Measurements from ENCODE around the gene LPP.

LPP gene

GRCh38 chr3:188861842-188862744, 708.1 kb downstream of the LPP start:
- no peak overlapping the region for H3K27ac ChIP-seq (ENCODE audit: low read depth, low read length, poor library complexity, severe bottlenecking)
- H3K4me1 ChIP-seq (ENCODE audit: insufficient read depth, low read length, severe bottlenecking) = no peaks in the 10 kb centered on the region
- H3K9me2 ChIP-seq (ENCODE audit: low read depth, low read length) = no peaks in the 10 kb centered on the region
- no peaks in the 10 kb centered on the region for H3F3A ChIP-seq (ENCODE audit: insufficient read depth, low read length)
- no peaks in the 10 kb centered on the region for H3K36me3 ChIP-seq (ENCODE audit: insufficient read depth, low read length)
- no peak for TF ChIP-seq CTCF (IDR thresholded peaks at IDR 0.05; ENCODE audit: low read length)
- TF ChIP-seq EZH2 (IDR thresholded peaks at IDR 0.05; ENCODE audit: borderline replicate concordance, low read length) = no peak
- H3K27me3 ChIP-seq (ENCODE audit: insufficient read depth, low read length) = no peaks in the 10 kb centered on the region
- no peak overlapping the region for H2AFZ ChIP-seq (ENCODE audit: low read length)
- no peak overlapping the region for H3K4me2 ChIP-seq (ENCODE audit: low read length)
- H3K9ac ChIP-seq (ENCODE audit: low read length) = no peak overlapping the region
- no peaks in the 10 kb centered on the region for H4K20me1 ChIP-seq (ENCODE audit: insufficient read depth, low read length)
- H3K79me2 ChIP-seq (ENCODE audit: insufficient read depth, low read length) = no peaks in the 10 kb centered on the region
- no peaks in the 10 kb centered on the region for H3K9me3 ChIP-seq (ENCODE audit: low read length)
- no peak overlapping the region for H3K4me3 ChIP-seq (ENCODE audit: low read depth, low read length, poor library complexity, severe bottlenecking)

- TF ChIP-seq EZH2 (IDR thresholded peaks at IDR 0.05; ENCODE audit: borderline replicate concordance, low read length) = no peak
- TF ChIP-seq CTCF (IDR thresholded peaks at IDR 0.05; ENCODE audit: low read length) = no peak
- Histone ChIP-seq H3K79me2 (ENCODE audit: insufficient read depth, low read length) (no peaks in the 10 kb centered on the region), H4K20me1 (ENCODE audit: insufficient read depth, low read length) (no peaks in the 10 kb centered on the region), H3F3A (ENCODE audit: insufficient read depth, low read length) (no peaks in the 10 kb centered on the region), H3K27me3 (ENCODE audit: insufficient read depth, low read length) (no peaks in the 10 kb centered on the region), H3K9me2 (ENCODE audit: low read depth, low read length) (no peaks in the 10 kb centered on the region), H3K9me3 (ENCODE audit: low read length) (no peaks in the 10 kb centered on the region), H3K4me2 (ENCODE audit: low read length) (no peak overlapping the region), H3K4me1 (ENCODE audit: insufficient read depth, low read length, severe bottlenecking) (no peaks in the 10 kb centered on the region), H3K4me3 (ENCODE audit: low read depth, low read length, poor library complexity, severe bottlenecking) (no peak overlapping the region), H2AFZ (ENCODE audit: low read length) (no peak overlapping the region), H3K9ac (ENCODE audit: low read length) (no peak overlapping the region), H3K36me3 (ENCODE audit: insufficient read depth, low read length) (no peaks in the 10 kb centered on the region), H3K27ac (ENCODE audit: low read depth, low read length, poor library complexity, severe bottlenecking) (no peak overlapping the region)
Measured at GRCh38 chr3:188863999-188864406, 710.0 kb downstream of the LPP start.

DNA sequence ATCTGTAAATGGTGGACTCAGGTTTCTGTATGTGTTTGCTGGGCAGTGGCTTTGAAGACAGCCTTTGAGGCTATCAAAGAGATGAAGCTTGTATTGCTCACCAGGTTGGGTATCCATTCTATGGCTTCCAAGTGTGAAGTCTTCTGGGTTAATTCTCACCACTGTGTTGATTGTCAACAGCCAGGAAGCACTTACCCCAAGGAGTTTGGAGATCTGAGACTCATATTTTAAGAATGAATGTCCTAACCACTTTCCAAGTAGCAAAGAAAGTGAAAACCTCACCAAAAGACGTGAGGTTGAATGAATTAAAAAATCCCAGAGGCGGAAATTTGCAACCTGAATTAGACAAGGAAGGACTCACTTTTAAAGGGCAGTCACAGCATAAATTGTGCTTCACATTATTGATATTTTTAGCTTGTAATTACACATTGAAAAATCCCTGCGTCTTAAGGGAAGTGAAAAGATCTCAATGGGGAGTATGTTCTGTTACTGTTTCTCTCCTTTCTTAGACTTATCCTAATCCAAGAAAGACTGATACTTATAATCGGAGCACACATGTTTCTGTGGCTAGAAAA, 713.8 kb downstream of the LPP start:
- no peak overlapping the region for H3K9ac ChIP-seq (ENCODE audit: low read length)
- H2AFZ ChIP-seq (ENCODE audit: low read length) = no peak overlapping the region
- H3K4me3 ChIP-seq (ENCODE audit: low read depth, low read length, poor library complexity, severe bottlenecking) = no peak overlapping the region
- H3K27ac ChIP-seq (ENCODE audit: low read depth, low read length, poor library complexity, severe bottlenecking) = no peak overlapping the region
- no peaks in the 10 kb centered on the region for H3K9me3 ChIP-seq (ENCODE audit: low read length)
- TF ChIP-seq EZH2 (IDR thresholded peaks at IDR 0.05; ENCODE audit: borderline replicate concordance, low read length) (no peak), CTCF (IDR thresholded peaks at IDR 0.05; ENCODE audit: low read length) (no peak)
- H4K20me1 ChIP-seq (ENCODE audit: insufficient read depth, low read length) = no peaks in the 10 kb centered on the region
- no peaks in the 10 kb centered on the region for H3K9me2 ChIP-seq (ENCODE audit: low read depth, low read length)
- H3K4me1 ChIP-seq (ENCODE audit: insufficient read depth, low read length, severe bottlenecking) = no peaks in the 10 kb centered on the region
- no peaks in the 10 kb centered on the region for H3K36me3 ChIP-seq (ENCODE audit: insufficient read depth, low read length)
- H3K27me3 ChIP-seq (ENCODE audit: insufficient read depth, low read length) = no peaks in the 10 kb centered on the region
- H3K4me2 ChIP-seq (ENCODE audit: low read length) = no peak overlapping the region
- no peaks in the 10 kb centered on the region for H3F3A ChIP-seq (ENCODE audit: insufficient read depth, low read length)
- H3K79me2 ChIP-seq (ENCODE audit: insufficient read depth, low read length) = no peaks in the 10 kb centered on the region
